GM12873 (cell line): ENCODE data around the gene PAM16.

ENCODE experiments used
- TF ChIP-seq, protein P1 (sequence below): IDR thresholded peaks from 2 replicates; pipeline ENCODE4 v1.5.1; 2012; ENCODE audit warnings: low read depth, mild to moderate bottlenecking, moderate library complexity, low read length, control low read depth; ENCODE audit not compliant: insufficient read depth; ENCODE audit errors: missing control alignments

Gene PAM16

DNA sequence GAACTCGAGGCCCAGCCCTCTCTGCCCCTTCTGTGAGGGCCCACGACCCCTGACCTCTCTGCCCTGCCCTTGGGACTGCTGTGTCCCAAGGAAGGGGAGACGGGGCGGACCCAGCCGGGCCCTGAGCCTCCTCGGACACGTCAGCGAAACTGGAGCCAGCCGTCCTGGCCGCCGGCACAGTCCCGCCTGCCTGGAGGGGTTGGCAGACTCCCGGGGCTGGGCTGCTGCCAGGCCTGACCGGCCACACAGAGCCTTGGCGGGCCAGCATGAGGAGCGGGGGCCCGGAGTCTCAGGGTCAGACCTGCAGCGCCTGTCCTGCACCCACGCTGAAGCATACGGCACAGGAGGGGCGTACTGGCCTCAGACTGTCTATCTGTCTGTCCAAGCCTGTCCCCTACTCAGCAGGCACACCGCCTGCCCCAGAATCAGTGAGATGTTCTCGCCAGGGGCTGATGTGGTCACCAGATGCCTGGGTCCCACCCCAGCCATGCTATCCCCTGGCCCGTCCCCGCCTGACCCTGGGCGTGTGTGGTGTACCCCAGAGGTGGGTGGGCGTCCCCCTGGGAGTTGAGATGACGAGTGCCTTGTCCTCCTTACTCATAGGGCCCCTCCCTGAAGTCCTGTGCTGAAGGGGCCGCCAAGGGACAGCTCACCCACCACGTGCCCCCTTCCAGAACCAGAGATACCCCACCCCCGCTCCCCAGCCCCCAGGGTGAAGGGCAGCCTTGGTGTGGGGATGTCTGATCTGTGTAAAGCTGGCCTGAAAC is 25.2 kb upstream of the PAM16 start:
- TF ChIP-seq, protein P1, sequence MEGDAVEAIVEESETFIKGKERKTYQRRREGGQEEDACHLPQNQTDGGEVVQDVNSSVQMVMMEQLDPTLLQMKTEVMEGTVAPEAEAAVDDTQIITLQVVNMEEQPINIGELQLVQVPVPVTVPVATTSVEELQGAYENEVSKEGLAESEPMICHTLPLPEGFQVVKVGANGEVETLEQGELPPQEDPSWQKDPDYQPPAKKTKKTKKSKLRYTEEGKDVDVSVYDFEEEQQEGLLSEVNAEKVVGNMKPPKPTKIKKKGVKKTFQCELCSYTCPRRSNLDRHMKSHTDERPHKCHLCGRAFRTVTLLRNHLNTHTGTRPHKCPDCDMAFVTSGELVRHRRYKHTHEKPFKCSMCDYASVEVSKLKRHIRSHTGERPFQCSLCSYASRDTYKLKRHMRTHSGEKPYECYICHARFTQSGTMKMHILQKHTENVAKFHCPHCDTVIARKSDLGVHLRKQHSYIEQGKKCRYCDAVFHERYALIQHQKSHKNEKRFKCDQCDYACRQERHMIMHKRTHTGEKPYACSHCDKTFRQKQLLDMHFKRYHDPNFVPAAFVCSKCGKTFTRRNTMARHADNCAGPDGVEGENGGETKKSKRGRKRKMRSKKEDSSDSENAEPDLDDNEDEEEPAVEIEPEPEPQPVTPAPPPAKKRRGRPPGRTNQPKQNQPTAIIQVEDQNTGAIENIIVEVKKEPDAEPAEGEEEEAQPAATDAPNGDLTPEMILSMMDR, result no peak

DNA sequence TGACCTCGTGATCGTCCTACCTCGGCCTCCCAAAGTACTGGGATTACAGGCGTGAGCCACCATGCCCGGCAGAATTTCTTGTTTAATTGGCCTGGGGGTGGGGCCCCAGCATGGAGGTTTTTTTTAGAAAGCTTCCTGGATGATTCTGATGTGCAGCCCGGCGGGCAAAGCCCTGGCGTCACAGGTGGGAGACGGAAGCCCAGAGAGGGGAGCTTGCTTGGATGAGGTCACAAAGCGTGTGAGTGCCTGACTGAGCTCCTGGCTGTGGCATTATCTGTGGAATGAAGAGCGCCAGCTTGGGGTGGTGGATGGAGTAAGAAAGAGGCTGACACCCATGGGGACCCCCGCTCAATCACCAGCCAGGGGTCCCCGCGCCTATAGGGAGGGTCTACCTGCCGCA is 24.6 kb upstream of the PAM16 start:
- TF ChIP-seq, protein P1, result no peak

DNA sequence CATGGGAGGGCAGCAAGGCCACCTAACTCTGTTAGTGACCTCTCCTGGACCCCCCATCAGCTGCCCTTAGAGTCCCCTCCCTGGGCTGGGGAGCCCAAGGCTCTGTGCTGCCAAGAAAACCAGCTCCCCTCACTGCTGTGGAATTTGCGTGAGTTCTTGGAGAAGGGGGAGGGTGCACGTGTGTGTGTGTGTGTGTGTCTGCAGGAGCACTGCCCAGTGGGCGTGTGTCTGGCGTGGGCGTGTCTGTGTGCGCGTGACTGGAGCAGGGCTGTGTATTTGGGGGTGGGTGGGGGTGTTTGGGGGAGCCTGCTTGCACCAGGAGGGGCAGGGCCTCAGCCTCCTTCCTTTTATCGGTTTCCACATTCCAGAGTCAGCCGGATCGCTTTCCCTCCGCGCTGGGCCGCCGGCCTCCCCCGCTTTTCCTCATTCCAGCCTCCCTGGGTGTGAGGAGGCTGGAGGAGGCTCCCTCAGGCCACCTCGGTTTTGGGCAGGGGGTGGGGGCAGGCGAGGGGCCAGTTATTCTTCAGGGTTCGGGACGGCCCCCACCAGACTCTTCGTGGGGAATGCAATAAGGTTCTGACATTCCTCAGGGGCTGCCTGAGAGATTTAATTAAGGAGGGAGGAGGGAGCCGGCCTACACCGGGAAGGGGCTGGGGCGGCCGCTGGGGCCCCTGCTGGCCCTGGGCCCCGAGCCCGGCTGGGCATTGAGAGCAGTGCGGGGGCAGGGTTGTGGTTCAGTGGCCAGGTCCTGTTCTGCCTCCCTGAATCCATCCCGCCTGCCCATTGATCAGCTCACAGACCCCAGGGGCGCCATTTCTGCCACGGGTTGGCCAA is 23.0 kb upstream of the PAM16 start:
- TF ChIP-seq, protein P1, result no peak

DNA sequence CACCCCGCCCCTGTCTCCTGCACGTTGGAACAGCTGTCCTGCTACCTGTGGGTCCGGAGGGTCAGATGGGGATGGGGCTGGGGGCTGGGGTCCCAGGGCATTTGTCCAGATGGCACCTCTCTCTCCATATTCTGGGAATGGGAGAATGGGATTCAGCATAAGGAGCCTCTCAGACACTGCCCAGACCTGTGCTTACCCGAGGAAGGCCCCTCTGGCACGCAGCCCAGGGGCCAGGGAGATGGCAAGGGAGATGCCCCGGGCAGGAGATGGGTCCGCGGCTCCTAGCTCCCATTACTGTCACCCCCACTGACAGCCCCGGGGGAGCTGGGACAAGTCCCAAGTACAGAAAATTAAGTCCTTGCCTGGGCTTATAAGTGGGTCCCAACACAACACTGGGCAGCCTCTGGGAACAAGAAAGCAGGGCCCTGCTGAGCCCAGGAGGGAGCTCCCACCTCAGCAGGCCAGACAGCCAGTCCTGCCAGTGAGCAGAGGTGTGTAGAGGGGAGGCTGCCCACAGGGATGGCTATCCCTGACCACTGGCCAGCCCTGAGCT is 22.3 kb upstream of the PAM16 start:
- TF ChIP-seq, protein P1, result no peak

DNA sequence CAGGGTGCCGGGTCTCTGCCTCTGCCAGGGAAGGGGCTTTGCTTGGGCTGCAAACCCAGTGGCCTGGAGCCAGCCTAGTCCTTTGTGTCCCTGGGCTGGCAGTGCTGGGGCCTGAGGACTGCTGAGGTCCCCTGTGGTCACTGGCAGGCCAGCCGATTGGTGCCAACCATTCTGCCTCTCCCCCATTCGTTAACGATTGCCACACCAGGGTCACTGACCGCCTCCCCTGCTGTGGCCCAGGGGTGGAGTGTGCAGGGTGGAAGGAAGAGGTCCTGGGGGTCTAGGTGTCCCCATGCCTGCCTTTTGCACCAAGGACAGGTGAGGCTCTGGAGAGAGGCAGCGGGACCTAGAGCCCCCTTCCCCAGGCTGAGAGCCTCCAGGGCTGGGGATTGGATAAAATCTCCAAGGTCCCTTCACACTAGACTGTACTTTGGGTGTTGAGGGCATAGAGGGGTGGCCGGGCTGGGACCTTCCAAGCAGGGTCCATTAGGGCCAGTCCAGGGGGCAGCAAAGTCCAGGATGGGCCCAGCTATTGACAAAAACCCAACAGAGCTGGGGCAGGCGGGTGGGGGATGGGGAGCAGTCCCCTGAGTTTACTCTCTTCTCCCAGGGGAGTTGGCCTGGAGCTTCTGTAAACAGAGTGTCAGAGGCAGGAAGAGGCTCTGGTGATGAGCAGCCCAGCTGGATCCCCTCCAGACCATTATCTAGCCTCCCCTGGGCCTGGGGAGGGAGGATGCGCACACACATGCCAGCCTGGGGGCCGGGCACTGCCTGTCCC is 21.6 kb upstream of the PAM16 start:
- TF ChIP-seq, protein P1, result no peak

DNA sequence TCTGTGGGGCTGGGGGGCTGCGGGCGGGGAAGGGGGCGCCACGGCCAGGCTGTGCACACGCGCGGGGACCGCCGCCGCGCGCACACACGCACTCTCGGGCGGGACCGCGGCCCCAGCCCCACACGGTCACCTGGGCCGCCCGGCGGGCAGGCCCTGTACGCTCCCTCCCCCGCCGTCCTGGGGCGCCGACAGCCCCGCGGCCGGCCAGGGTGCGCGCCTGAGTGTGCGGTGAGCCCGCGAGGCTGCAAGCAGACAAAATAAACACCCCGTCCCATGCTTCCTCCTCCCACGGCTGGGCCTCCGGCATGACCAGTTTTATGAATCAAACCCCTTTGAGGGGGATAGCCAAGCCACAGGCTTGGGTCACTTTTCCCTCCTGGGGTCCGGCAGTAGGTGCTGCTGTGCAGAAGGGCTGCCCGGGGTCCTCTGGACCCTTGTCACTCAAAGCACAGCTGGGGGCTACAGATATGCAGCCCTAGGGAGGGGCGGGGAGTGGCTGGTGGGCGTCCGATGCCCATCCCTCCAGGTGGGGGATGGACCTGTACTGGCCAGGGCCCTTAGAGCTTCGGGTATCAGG is 21.0 kb upstream of the PAM16 start:
- TF ChIP-seq, protein P1, result no peak
